Measurements from ENCODE around the gene LTO1.

The LTO1 gene

GRCh38 chr11:69658626-69659450, 16.3 kb downstream of the LTO1 start:
- TF ChIP-seq CTCF (IDR thresholded peaks at IDR 0.05; ENCODE audit: control extremely low read depth, extremely low read depth, low read depth, missing control alignments), result no peak
- CTCF ChIA-PET, result interaction anchor here (2.5 to 7.7 kb wide), 2 partner anchors 11 to 15 kb away, joined by 10 to 57 read pairs; no protein-coding TSS in a partner anchor
- POLR2A ChIA-PET, result no interaction called here
- no peak for DNase-seq (ENCODE audit: extremely low spot score)

DNA sequence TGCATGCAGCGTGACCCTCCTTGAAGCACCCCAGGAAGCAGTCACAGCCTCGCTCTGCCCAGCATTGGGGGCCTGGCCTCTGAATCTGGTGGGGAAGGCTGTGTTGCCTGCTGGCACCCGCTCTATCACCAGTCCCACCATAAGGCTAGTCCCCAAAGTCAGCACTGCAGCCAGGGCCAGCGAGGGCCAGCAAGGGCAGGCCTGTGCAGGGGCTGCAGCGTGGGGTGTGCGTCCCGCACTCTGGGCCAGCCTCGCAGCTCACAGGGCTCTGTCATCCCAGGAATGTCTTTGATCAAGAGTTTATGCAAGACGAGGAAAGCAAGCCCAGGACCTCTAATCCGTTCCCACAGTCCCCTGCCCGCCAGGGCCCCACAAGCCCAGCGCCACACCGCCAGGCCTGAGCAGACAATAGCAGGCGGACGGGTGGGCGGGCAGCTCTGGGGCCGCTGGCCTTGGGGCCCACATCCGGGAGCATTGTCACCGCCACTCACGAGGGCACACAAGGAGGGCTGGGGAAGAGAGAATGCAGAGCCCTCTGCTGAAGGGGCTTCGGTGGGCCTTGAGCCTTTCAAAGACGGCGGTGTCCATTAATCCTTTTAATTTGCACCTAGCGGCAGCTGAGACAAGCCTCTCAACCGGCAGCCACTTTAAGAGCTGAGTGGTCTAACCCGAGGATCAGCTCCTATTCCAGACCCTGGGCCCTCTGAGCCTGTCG, 17.1 kb downstream of the LTO1 start:
- CTCF ChIA-PET, result interaction anchor here (2.5 to 7.7 kb wide), 2 partner anchors 12 to 14 kb away, joined by 10 to 57 read pairs; no protein-coding TSS in a partner anchor

DNA sequence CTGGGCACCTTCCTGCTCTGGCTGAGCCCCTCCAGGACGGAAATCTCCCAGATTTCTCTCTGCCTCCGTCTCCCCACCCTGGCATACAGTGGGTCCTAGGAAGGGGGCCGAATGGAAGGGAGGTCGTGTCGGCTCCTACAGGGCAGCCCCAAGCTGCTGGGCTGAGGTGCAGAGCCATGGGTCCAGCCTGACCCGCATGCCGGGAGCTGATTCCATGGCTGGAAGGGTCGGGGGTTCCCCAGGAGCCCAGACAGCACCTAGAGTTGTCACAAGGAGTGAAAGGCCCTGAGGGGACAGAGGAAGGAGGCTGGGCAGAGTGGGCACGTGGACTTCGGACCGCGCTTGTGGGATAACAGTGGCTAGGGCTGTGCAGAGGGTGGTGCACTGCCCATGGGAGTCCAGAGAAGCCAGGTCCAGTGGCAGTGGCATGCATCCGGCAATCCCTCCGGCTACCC, 17.7 kb downstream of the LTO1 start:
- ChIA-PET POLR2A (no interaction called here), CTCF (interaction anchor here (2.5 to 7.7 kb wide), 2 partner anchors 12 to 13 kb away, joined by 8 to 57 read pairs; no protein-coding TSS in a partner anchor)
- TF ChIP-seq CTCF (IDR thresholded peaks at IDR 0.05; ENCODE audit: control extremely low read depth, extremely low read depth, low read depth, missing control alignments), result no peak
- DNase-seq (ENCODE audit: extremely low spot score), result no peak

More for the DNA sequence above, 17.1 kb downstream of the LTO1 start:
- TF ChIP-seq CTCF (IDR thresholded peaks at IDR 0.05; ENCODE audit: control extremely low read depth, extremely low read depth, low read depth, missing control alignments), result no peak
- POLR2A ChIA-PET, result no interaction called here
- DNase-seq (ENCODE audit: extremely low spot score), result no peak

DNA sequence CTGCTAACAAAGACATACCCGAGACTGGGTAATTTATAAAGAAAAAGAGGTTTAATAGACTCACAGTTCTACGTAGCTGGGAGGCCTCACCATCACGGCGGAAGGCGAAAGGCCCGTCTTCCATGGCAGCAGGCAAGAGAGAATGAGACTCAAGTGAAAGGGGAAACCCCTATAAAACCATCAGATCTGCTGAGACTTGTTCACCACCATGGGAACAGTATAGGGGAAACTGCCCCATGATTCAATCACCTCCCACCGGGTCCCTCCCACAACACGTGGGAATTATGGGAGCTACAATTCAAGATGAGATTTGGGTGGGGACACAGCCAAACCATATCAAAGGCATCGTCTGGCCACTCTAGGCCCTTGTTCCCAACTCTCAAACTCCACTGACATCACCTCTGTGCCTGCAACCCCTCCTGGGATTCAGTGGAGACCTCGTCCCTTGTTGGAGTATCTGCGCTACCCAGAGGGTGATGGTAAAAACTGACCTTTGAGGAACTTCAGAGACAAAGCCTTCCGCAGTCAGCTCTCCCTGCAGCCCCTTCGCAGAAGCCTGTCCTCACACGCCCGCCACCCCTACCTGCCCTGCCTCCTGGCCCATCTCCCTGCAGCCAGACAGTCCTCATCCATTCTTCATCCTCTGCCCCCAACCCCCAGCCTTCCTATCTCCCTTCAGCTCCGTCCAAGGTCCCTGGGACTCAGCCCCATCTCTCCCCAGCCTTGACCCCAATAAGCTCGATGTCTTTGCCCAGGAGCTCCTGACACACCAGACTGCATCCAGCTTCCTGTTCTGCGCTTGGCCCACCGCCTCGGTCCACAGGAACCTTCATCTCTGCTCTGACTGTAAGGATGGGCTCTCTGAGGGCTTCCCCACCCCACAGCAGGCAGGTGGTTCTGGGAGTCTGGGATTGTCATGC, 18.4 kb downstream of the LTO1 start:
- TF ChIP-seq CTCF (IDR thresholded peaks at IDR 0.05; ENCODE audit: control extremely low read depth, extremely low read depth, low read depth, missing control alignments), result no peak
- POLR2A ChIA-PET, result no interaction called here
- DNase-seq (ENCODE audit: extremely low spot score), result no peak
- CTCF ChIA-PET, result interaction anchor here (2.5 to 7.7 kb wide), 2 partner anchors 12 to 13 kb away, joined by 8 to 57 read pairs; no protein-coding TSS in a partner anchor

DNA sequence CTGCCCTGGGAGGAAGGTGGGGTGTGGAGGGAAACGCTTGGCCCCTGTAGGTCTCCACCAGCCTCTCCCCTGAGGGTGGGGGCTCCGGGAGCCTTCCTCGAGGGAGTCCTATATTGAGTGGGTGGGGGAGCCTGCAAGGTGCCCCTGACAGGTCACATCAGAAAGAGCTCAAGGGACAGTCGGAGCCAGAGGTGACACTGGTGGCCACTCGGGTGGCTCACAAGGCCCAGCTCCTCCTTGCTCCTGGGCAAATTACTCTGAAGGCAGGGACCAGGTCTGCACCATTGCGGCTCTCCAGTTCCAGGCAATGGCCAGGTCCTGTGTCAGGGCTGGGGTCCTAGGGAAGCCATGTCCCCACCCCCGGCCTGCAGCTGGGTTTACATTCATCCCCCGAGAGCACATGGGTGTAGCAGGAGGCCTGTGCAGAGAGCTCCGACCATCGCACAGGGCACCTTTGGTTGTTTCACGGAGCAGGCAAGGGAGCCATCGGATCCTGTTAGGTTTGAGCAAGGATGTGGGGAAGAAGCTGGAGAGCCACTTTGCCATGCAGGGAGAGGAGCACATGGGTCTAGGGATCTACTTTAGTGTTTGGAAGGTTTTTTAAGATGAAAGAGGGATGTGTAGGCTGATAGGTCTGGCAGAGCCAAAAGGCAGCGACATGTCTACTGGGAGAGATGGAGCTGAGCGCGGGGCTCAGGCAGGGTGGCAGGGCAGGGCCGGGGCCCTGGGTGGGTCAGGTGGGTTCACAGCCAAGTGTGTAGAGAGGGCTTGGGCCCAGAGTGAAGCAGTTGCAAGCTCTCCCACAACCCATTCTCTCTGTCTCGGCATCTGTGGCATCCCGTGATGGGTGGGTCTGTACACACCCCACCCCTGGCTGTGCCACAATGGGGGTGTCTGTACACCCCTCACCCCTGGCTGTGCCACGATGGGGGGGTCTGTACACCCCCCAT, 19.4 kb downstream of the LTO1 start:
- ChIA-PET POLR2A (no interaction called here), CTCF (interaction anchor here (0.5 to 7.7 kb wide), 3 partner anchors 11 to 123 kb away, joined by 3 to 57 read pairs (median 8); no protein-coding TSS in a partner anchor)
- no peak for DNase-seq (ENCODE audit: extremely low spot score)

More for the DNA sequence above, 19.4 kb downstream of the LTO1 start:
- TF ChIP-seq CTCF (IDR thresholded peaks at IDR 0.05; ENCODE audit: control extremely low read depth, extremely low read depth, low read depth, missing control alignments), result no peak

All from GM10248 (cell line).